Caco-2 (cell line): ENCODE data around the gene PALLD. TPM values are rescaled to one million over a fixed set of nuclear protein-coding genes. Genes with fewer than 3 reads are reported as not detected.
"Not testable (repeated sequence)": the region's sequence is repeated elsewhere in the genome, so short reads cannot be mapped to it uniquely, and the experiment has no call there.

Experiments
- BruUV-seq: library from RNA; stranded (reverse); fragments of 400-500 nt; replicated peaks from 2 replicates; lab custom pipeline; 2021; lab: Mats Ljungman, UMichigan
- CTCF ChIA-PET: fragments of 300-600 bp; sonication (Branson Sonifier 250); formaldehyde crosslinking; loops from one replicate; lab custom pipeline; 2022; ENCODE audit warnings: antibody characterized with exemption; lab: Charles Lee
- POLR2A ChIA-PET: fragments of 300-600 bp; sonication (Branson Sonifier 250); formaldehyde crosslinking; loops from one replicate; lab custom pipeline; 2022; ENCODE audit warnings: antibody characterized with exemption; lab: Charles Lee
- DNase-seq, 2 experiments: peaks; one replicate each; pipeline versions ENCODE4 v3.0.0 to v3.0.0-alpha.2; 2020 to 2022
- H3K27me3 ChIP-seq: replicated peaks from 2 replicates; pipeline ENCODE4 v1.6.0; 2011; ENCODE audit warnings: low read length; ENCODE audit not compliant: control insufficient read depth, insufficient read depth
- H3K36me3 ChIP-seq: 2 replicates; pipeline ENCODE4 v1.5.1; 2011; ENCODE audit warnings: low read length; ENCODE audit not compliant: control insufficient read depth, insufficient read depth
- H3K4me1 ChIP-seq: fragments of 250-450 bp; sonication (Bioruptor Pico); 2 replicates; pipeline ENCODE4 v1.5.1; 2020; ENCODE audit warnings: mild to moderate bottlenecking
- H3K4me3 ChIP-seq: 2 replicates; pipeline ENCODE4 v1.5.1; 2011; ENCODE audit warnings: low read depth, mild to moderate bottlenecking, control low read depth, low read length
- H3K9me3 ChIP-seq: fragments of 250-450 bp; sonication (Bioruptor Pico); 2 replicates; pipeline ENCODE4 v1.5.1; 2020; ENCODE audit warnings: mild to moderate bottlenecking, moderate library complexity
- H3K27ac Mint-ChIP-seq: one replicate; pipeline ENCODE4 v1.8.0; 2022; ENCODE audit warnings: mixed read lengths; ENCODE audit not compliant: unreplicated experiment
- H3K27me3 Mint-ChIP-seq: one replicate; pipeline ENCODE4 v1.8.0; 2022; ENCODE audit warnings: mixed read lengths; ENCODE audit not compliant: insufficient read depth, unreplicated experiment
- H3K36me3 Mint-ChIP-seq: one replicate; pipeline ENCODE4 v1.8.0; 2022; ENCODE audit warnings: mild to moderate bottlenecking, mixed read lengths; ENCODE audit not compliant: insufficient read depth, unreplicated experiment
- H3K4me1 Mint-ChIP-seq: one replicate; pipeline ENCODE4 v1.8.0; 2022; ENCODE audit warnings: low read depth, mixed read lengths; ENCODE audit not compliant: unreplicated experiment
- H3K4me3 Mint-ChIP-seq: one replicate; pipeline ENCODE4 v1.8.0; 2022; ENCODE audit warnings: mild to moderate bottlenecking, moderate library complexity, mixed read lengths; ENCODE audit not compliant: unreplicated experiment
- H3K9me3 Mint-ChIP-seq: one replicate; pipeline ENCODE4 v1.8.0; 2022; ENCODE audit warnings: mixed read lengths; ENCODE audit not compliant: unreplicated experiment
- intact Hi-C: fragments of 100-400 bp; cut with micrococcal nuclease; formaldehyde crosslinking; loops from one replicate; pipeline ENCODE4 v1.10.0; 2022; ENCODE audit not compliant: unreplicated experiment
- total RNA-seq: library from RNA; stranded (reverse); gene quantifications from 2 replicates; pipeline ENCODE4 v1.2.3, GENCODE V29; 2022
- TF ChIP-seq, protein P1 (sequence below), 2 experiments: fragments of 200-600 bp in 1 of 2; IDR thresholded peaks; 1 replicate in 1 of 2; 2 replicates in 1 of 2; pipeline versions ENCODE4 v1.5.1 to v1.8.0; 2011 to 2022; ENCODE audit warnings: antibody characterized with exemption in 1 of 2, control low read depth in 1 of 2, inconsistent platforms in 1 of 2, low read depth in 1 of 2, low read length in 1 of 2, mild to moderate bottlenecking in 1 of 2, moderate library complexity in 1 of 2; ENCODE audit not compliant: insufficient read depth in 1 of 2, severe bottlenecking in 1 of 2, unreplicated experiment in 1 of 2

PALLD gene
- total RNA-seq, 1 experiment from 2014 or later = 12.3 TPM

DNA sequence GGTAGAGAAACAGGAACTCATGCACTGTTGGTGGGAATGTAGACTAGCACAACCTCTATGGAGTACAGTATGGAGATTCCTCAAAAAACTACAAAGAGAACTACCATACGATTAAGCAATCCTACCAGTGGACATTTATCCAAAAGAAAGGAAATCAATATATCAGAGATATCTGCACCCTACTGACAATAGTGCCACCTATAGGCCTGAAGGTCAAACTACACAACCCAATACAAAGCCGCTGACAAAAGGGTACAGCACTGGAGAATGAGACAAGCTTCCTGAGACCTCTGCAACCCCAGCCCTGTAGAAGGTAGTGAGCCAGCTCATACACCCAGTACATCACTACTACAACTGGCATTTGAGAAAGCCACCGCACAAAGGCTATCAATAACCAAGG is 446.1 kb downstream of the PALLD start:
- CTCF ChIA-PET = interaction anchor here (0.6 kb wide), 1 partner anchor 67 kb away, joined by 3 read pairs; the partner anchor contains the start of gene CBR4
- Histone ChIP-seq H3K4me1 (no peaks in the 10 kb centered on the region), H3K27me3 (no peaks in the 10 kb centered on the region), H3K4me3 (no peak overlapping the region), H3K36me3 (no peaks in the 10 kb centered on the region), H3K9me3 (no peaks in the 10 kb centered on the region)
- BruUV-seq = no TSS peak
- Mint-ChIP-seq H3K27ac (no peak overlapping the region), H3K4me1 (no peaks in the 10 kb centered on the region), H3K9me3 (peaks cover 7% of the 10 kb centered on the region), H3K27me3 (no peaks in the 10 kb centered on the region), H3K36me3 (no peaks in the 10 kb centered on the region), H3K4me3 (no peak overlapping the region)
- intact Hi-C loops = no loop called here
- DNase-seq = peak in 1 of 2 experiments; percentile 16
- POLR2A ChIA-PET = no interaction called here
- TF ChIP-seq, protein P1, sequence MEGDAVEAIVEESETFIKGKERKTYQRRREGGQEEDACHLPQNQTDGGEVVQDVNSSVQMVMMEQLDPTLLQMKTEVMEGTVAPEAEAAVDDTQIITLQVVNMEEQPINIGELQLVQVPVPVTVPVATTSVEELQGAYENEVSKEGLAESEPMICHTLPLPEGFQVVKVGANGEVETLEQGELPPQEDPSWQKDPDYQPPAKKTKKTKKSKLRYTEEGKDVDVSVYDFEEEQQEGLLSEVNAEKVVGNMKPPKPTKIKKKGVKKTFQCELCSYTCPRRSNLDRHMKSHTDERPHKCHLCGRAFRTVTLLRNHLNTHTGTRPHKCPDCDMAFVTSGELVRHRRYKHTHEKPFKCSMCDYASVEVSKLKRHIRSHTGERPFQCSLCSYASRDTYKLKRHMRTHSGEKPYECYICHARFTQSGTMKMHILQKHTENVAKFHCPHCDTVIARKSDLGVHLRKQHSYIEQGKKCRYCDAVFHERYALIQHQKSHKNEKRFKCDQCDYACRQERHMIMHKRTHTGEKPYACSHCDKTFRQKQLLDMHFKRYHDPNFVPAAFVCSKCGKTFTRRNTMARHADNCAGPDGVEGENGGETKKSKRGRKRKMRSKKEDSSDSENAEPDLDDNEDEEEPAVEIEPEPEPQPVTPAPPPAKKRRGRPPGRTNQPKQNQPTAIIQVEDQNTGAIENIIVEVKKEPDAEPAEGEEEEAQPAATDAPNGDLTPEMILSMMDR (IDR thresholded peaks at IDR 0.05; ENCODE audit: insufficient read depth in 1 of 2, low read depth in 1 of 2, low read length in 1 of 2, severe bottlenecking in 1 of 2, unreplicated experiment in 1 of 2) = peak; percentile 31 to 58

DNA sequence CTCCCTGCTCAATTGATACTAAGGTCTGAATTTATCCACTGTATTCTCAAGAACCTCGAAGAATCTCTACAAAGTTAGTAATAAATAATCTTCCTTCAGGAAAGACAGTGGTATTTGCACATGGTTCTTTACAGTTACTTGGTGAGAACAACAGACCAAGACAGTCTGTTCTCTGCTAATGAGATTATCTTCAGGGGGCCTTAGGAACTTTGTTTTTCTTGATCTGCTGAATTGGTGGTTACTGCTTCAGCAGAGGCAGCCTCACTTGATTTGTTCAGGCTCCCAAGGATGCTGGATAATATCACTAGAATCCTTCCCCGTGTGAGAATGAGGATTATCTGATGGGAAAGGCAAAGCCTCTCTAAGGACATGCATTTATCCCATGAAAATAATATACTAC is 448.4 kb downstream of the PALLD start:
- Mint-ChIP-seq H3K36me3 (no peaks in the 10 kb centered on the region), H3K4me3 (no peak overlapping the region), H3K27ac (no peak overlapping the region), H3K9me3 (peaks cover 17% of the 10 kb centered on the region), H3K4me1 (no peaks in the 10 kb centered on the region), H3K27me3 (peaks cover 2% of the 10 kb centered on the region)
- ChIA-PET CTCF (no interaction called here), POLR2A (no interaction called here)
- no TSS peak for BruUV-seq
- Histone ChIP-seq H3K36me3 (no peaks in the 10 kb centered on the region), H3K4me1 (no peaks in the 10 kb centered on the region), H3K27me3 (no peaks in the 10 kb centered on the region), H3K4me3 (no peak overlapping the region), H3K9me3 (no peaks in the 10 kb centered on the region)
- TF ChIP-seq, protein P1 (IDR thresholded peaks at IDR 0.05; ENCODE audit: insufficient read depth in 1 of 2, low read depth in 1 of 2, low read length in 1 of 2, severe bottlenecking in 1 of 2, unreplicated experiment in 1 of 2) = no peak
- intact Hi-C loops = no loop called here
- no peak for DNase-seq

DNA sequence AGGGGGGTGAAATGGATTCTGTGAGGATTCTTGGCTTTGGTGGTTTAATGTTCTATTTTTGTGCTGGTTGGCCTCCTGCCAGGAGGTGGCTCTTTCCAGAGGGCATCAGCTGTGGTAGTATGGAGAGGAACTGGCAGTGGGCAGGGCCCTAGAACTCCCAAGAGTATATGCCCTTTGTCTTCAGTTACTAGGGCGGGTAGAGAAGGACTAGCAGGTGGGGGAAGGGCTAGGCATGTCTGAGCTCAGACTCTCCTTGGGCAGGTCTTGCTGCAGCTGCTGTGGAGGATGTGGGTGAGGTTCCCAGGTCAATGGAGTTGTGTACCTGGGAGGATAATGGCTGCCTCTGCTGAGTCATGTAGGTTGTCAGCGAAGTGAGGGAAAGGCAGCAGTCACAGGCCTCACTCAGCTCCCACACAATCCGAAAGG is 456.0 kb downstream of the PALLD start:
- H3K9me3 ChIP-seq, H3K4me3 Mint-ChIP-seq, CTCF ChIA-PET, H3K4me3 ChIP-seq, BruUV-seq, intact Hi-C loops, H3K27me3 ChIP-seq, H3K4me1 ChIP-seq, H3K36me3 Mint-ChIP-seq, POLR2A ChIA-PET, H3K4me1 Mint-ChIP-seq, DNase-seq, H3K27ac Mint-ChIP-seq, H3K27me3 Mint-ChIP-seq, H3K36me3 ChIP-seq: not testable (repeated sequence)
- H3K9me3 Mint-ChIP-seq = peaks cover 20% of the 10 kb centered on the region

DNA sequence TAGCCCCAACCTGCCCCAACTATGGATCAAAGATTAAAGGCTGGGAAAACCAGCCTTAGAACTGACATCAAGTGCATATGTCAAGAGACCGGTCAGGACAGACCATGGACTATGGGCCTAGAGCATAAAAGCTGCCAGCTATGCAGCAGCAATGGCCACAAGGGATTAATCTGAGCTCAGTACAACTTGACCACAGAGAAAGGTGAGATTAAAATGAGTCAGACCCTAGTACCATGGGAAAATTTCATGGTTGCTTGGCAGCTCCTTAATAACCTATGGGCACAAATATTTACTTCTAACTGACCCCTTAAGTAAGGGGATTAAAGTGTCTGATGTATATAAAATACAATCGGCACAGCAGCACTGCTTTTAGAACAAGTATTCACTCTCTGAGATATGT is 458.8 kb downstream of the PALLD start:
- CTCF ChIA-PET = no interaction called here
- no peak overlapping the region for H3K4me3 Mint-ChIP-seq
- H3K4me3 ChIP-seq = no peak overlapping the region
- H3K27me3 Mint-ChIP-seq = peaks cover 2% of the 10 kb centered on the region
- no peak for DNase-seq
- POLR2A ChIA-PET = no interaction called here
- H3K4me1 Mint-ChIP-seq = no peaks in the 10 kb centered on the region
- H3K4me1 ChIP-seq = no peaks in the 10 kb centered on the region
- no peaks in the 10 kb centered on the region for H3K9me3 Mint-ChIP-seq
- intact Hi-C loops = no loop called here
- no peaks in the 10 kb centered on the region for H3K9me3 ChIP-seq
- no peak overlapping the region for H3K27ac Mint-ChIP-seq
- BruUV-seq = no TSS peak
- no peaks in the 10 kb centered on the region for H3K27me3 ChIP-seq
- TF ChIP-seq, protein P1 (IDR thresholded peaks at IDR 0.05; ENCODE audit: insufficient read depth in 1 of 2, low read depth in 1 of 2, low read length in 1 of 2, severe bottlenecking in 1 of 2, unreplicated experiment in 1 of 2) = no peak
- H3K36me3 ChIP-seq = no peaks in the 10 kb centered on the region
- H3K36me3 Mint-ChIP-seq = no peaks in the 10 kb centered on the region
